Effector memory CD4-positive, alpha-beta T cell (primary cell): Measurements from ENCODE around the gene MACROD2.

Source experiments
- DNase-seq, 3 donors: peaks; one replicate each; pipeline ENCODE4 v3.0.0-alpha.2; 2020
- H3K27ac ChIP-seq: 2 replicates; pipeline ENCODE4 v1.7.0; 2013; ENCODE audit warnings: mild to moderate bottlenecking, low read length, moderate library complexity; ENCODE audit not compliant: insufficient read depth, poor library complexity, severe bottlenecking
- H3K27me3 ChIP-seq: replicated peaks from 2 replicates; pipeline ENCODE4 v1.7.0; 2013; ENCODE audit warnings: mild to moderate bottlenecking, low read length; ENCODE audit not compliant: insufficient read depth, control insufficient read depth, poor library complexity, severe bottlenecking
- H3K36me3 ChIP-seq: 2 replicates; pipeline ENCODE4 v1.7.0; 2013; ENCODE audit warnings: mild to moderate bottlenecking, low read length, moderate library complexity; ENCODE audit not compliant: control insufficient read depth, insufficient read depth
- H3K4me1 ChIP-seq: 2 replicates; pipeline ENCODE4 v1.7.0; 2013; ENCODE audit warnings: low read length, mild to moderate bottlenecking; ENCODE audit not compliant: control insufficient read depth, insufficient read depth, poor library complexity, severe bottlenecking
- H3K4me3 ChIP-seq: 2 replicates; pipeline ENCODE4 v1.7.0; 2013; ENCODE audit warnings: low read length, low read depth, mild to moderate bottlenecking; ENCODE audit not compliant: insufficient read depth, poor library complexity, severe bottlenecking
- H3K9me3 ChIP-seq: 2 replicates; pipeline ENCODE4 v1.7.0; 2013; ENCODE audit warnings: mild to moderate bottlenecking, low read length, moderate library complexity; ENCODE audit not compliant: control insufficient read depth

Gene MACROD2

GRCh38 chr20:15776770-15777466 lies 1781.6 kb downstream of the MACROD2 start:
- Histone ChIP-seq H3K4me3 (no peak overlapping the region), H3K36me3 (no peaks in the 10 kb centered on the region), H3K9me3 (no peaks in the 10 kb centered on the region), H3K27me3 (no peaks in the 10 kb centered on the region), H3K4me1 (no peaks in the 10 kb centered on the region), H3K27ac (no peak overlapping the region)
- no peak for DNase-seq

DNA sequence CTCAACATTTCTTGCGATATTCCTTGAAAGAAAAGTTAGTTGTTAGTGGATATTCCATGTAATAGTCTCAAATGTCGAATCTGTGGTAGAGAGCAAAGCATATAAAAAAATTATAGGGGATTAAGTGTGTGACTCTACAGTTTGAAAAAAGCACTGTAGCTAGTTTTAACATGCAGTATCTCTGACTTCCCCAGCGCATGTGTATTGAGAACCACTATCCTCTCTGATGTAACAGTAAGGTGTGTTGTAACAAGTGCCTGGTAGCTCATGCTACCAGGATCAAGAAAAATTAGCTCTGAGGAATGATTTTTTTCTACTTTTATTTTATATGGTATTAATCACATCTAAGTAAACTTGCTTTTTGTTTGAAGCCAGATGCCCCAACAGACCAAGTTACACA lies 1788.7 kb downstream of the MACROD2 start:
- Histone ChIP-seq H3K36me3 (no peaks in the 10 kb centered on the region), H3K4me3 (no peak overlapping the region), H3K27ac (no peak overlapping the region), H3K4me1 (no peaks in the 10 kb centered on the region), H3K27me3 (no peaks in the 10 kb centered on the region), H3K9me3 (no peaks in the 10 kb centered on the region)
- DNase-seq = no peak

- Histone ChIP-seq H3K4me3 (no peak overlapping the region), H3K27me3 (no peaks in the 10 kb centered on the region), H3K4me1 (no peaks in the 10 kb centered on the region), H3K27ac (no peak overlapping the region), H3K36me3 (no peaks in the 10 kb centered on the region), H3K9me3 (no peaks in the 10 kb centered on the region)
- DNase-seq = no peak
Measured at GRCh38 chr20:15789079-15789478, 1793.8 kb downstream of the MACROD2 start.

DNA sequence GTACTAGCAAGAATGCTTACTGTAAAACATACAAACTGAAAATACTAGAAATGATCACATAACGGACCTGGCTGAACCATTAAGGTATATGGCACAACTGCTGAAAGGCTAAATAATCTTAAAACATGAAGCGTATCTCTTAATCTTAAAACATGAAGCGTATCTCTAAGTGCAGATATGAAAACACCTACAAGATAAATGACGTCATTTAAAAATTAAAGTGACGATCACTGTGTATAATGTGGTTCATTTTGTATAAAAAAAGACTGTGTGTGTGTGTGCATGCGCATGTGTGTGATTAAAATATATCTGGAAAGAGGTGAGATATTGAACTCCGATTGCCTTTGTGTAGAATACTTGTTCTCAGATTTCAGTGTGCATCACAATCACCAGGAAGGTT lies 1797.5 kb downstream of the MACROD2 start:
- no peak overlapping the region for H3K27ac ChIP-seq
- no peaks in the 10 kb centered on the region for H3K36me3 ChIP-seq
- DNase-seq = no peak
- H3K27me3 ChIP-seq = no peaks in the 10 kb centered on the region
- no peaks in the 10 kb centered on the region for H3K4me1 ChIP-seq
- H3K9me3 ChIP-seq = no peaks in the 10 kb centered on the region
- no peak overlapping the region for H3K4me3 ChIP-seq

- H3K4me3 ChIP-seq = no peak overlapping the region
Measured at GRCh38 chr20:15794409-15794808, 1799.1 kb downstream of the MACROD2 start.

GRCh38 chr20:15795305-15796019 lies 1800.1 kb downstream of the MACROD2 start:
- no peaks in the 10 kb centered on the region for H3K9me3 ChIP-seq
- no peaks in the 10 kb centered on the region for H3K27me3 ChIP-seq
- no peaks in the 10 kb centered on the region for H3K36me3 ChIP-seq
- no peak for DNase-seq
- H3K4me1 ChIP-seq = no peaks in the 10 kb centered on the region
- H3K27ac ChIP-seq = no peak overlapping the region
- no peak overlapping the region for H3K4me3 ChIP-seq

More at GRCh38 chr20:15794409-15794808, 1799.1 kb downstream of the MACROD2 start:
- DNase-seq = no peak
- Histone ChIP-seq H3K36me3 (no peaks in the 10 kb centered on the region), H3K9me3 (no peaks in the 10 kb centered on the region), H3K27ac (no peak overlapping the region), H3K27me3 (no peaks in the 10 kb centered on the region), H3K4me1 (no peaks in the 10 kb centered on the region)

DNA sequence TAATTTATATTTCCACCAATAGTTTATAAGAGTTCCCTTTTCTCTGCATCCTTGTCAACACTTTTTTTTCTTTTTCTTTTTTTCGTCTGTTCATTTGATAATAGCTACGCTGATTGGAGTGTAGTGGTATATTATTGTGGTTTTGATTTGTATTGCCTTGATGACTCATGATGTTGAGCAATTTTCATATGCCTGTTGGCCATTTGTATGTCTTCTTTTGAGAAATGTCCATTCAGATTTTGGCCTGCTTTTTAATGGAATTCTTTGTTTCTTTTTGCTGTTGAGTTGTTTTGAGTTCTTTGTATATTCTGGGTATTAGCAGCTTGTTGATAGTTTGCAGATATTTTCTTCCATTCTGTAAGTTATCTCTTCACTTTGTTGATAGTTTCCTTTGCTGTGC lies 1804.6 kb downstream of the MACROD2 start:
- no peaks in the 10 kb centered on the region for H3K9me3 ChIP-seq
- no peaks in the 10 kb centered on the region for H3K4me1 ChIP-seq
- H3K4me3 ChIP-seq = no peak overlapping the region
- H3K36me3 ChIP-seq = no peaks in the 10 kb centered on the region
- no peak for DNase-seq
- no peaks in the 10 kb centered on the region for H3K27me3 ChIP-seq
- no peak overlapping the region for H3K27ac ChIP-seq

DNA sequence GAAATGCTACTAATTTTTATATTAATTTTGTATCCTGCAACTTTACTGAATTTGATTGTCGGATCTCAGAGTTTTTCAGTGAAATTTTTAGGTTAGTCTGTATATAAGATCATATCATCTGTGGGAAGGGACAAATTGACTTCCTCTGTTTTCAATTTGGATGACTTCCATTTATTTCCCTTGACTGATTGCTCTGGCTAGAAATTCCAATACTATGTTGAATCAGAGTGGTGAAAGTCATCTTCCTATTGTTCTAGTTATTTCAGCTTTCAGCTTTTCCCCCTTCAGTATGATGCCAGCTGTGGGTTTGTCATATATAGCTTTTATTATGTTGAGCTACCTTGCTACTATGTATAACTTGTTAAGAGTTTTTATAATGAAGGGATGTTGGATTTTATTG lies 1806.7 kb downstream of the MACROD2 start:
- no peak for DNase-seq
- no peaks in the 10 kb centered on the region for H3K36me3 ChIP-seq
- no peaks in the 10 kb centered on the region for H3K4me1 ChIP-seq
- H3K4me3 ChIP-seq = no peak overlapping the region
- no peaks in the 10 kb centered on the region for H3K27me3 ChIP-seq
- no peak overlapping the region for H3K27ac ChIP-seq
- no peaks in the 10 kb centered on the region for H3K9me3 ChIP-seq

- H3K4me3 ChIP-seq = no peak overlapping the region
- H3K27me3 ChIP-seq = no peaks in the 10 kb centered on the region
- no peak overlapping the region for H3K27ac ChIP-seq
- no peaks in the 10 kb centered on the region for H3K36me3 ChIP-seq
- H3K4me1 ChIP-seq = no peaks in the 10 kb centered on the region
- no peak for DNase-seq
- H3K9me3 ChIP-seq = no peaks in the 10 kb centered on the region
Measured at GRCh38 chr20:15805154-15805553, 1809.8 kb downstream of the MACROD2 start.

- Histone ChIP-seq H3K4me3 (no peak overlapping the region), H3K9me3 (no peaks in the 10 kb centered on the region), H3K4me1 (no peaks in the 10 kb centered on the region), H3K27me3 (no peaks in the 10 kb centered on the region), H3K36me3 (no peaks in the 10 kb centered on the region), H3K27ac (no peak overlapping the region)
- no peak for DNase-seq
Measured at GRCh38 chr20:15806105-15806504, 1810.8 kb downstream of the MACROD2 start.
